RWPE2 (cell line): ENCODE data around the gene SH3PXD2A.

Experiments
- ATAC-seq: fragments of 200-7000 bp; cut with Tn5 transposase; 3 replicates; pipeline ENCODE4 v1.9.1; 2021; ENCODE audit warnings: low read depth
- DNase-seq: peaks from one replicate; pipeline ENCODE4 v3.0.0-alpha.2; 2020; ENCODE audit warnings: low spot score
- H3K27ac ChIP-seq: fragments of 450-650 bp; 2 replicates; pipeline ENCODE4 v1.5.1; 2017; ENCODE audit warnings: mild to moderate bottlenecking; ENCODE audit not compliant: poor library complexity, severe bottlenecking
- H3K27me3 ChIP-seq: fragments of 250-450 bp; sonication (Bioruptor Pico); 2 replicates; pipeline ENCODE4 v1.5.1; 2021; ENCODE audit warnings: mild to moderate bottlenecking, moderate library complexity; ENCODE audit not compliant: insufficient read depth, poor library complexity, severe bottlenecking
- H3K36me3 ChIP-seq: fragments of 250-450 bp; sonication (Bioruptor Pico); 2 replicates; pipeline ENCODE4 v1.5.1; 2020; ENCODE audit warnings: low read depth, mild to moderate bottlenecking, moderate library complexity
- H3K4me1 ChIP-seq: fragments of 250-450 bp; sonication (Bioruptor Pico); 2 replicates; pipeline ENCODE4 v1.5.1; 2021; ENCODE audit warnings: mild to moderate bottlenecking, moderate library complexity; ENCODE audit not compliant: insufficient read depth, poor library complexity, severe bottlenecking
- H3K4me3 ChIP-seq: fragments of 250-450 bp; sonication (Bioruptor Pico); 2 replicates; pipeline ENCODE4 v1.5.1; 2021; ENCODE audit warnings: mild to moderate bottlenecking, moderate library complexity; ENCODE audit not compliant: severe bottlenecking
- H3K9me3 ChIP-seq: fragments of 250-450 bp; sonication (Bioruptor Pico); 2 replicates; pipeline ENCODE4 v1.5.1; 2021; ENCODE audit warnings: mild to moderate bottlenecking, moderate library complexity; ENCODE audit not compliant: severe bottlenecking
- TF ChIP-seq, protein P1 (sequence below): fragments of 450-650 bp; IDR thresholded peaks from one replicate; pipeline ENCODE4 v1.5.1; 2017; ENCODE audit warnings: mild to moderate bottlenecking, moderate library complexity; ENCODE audit not compliant: poor library complexity, severe bottlenecking

The SH3PXD2A gene

DNA sequence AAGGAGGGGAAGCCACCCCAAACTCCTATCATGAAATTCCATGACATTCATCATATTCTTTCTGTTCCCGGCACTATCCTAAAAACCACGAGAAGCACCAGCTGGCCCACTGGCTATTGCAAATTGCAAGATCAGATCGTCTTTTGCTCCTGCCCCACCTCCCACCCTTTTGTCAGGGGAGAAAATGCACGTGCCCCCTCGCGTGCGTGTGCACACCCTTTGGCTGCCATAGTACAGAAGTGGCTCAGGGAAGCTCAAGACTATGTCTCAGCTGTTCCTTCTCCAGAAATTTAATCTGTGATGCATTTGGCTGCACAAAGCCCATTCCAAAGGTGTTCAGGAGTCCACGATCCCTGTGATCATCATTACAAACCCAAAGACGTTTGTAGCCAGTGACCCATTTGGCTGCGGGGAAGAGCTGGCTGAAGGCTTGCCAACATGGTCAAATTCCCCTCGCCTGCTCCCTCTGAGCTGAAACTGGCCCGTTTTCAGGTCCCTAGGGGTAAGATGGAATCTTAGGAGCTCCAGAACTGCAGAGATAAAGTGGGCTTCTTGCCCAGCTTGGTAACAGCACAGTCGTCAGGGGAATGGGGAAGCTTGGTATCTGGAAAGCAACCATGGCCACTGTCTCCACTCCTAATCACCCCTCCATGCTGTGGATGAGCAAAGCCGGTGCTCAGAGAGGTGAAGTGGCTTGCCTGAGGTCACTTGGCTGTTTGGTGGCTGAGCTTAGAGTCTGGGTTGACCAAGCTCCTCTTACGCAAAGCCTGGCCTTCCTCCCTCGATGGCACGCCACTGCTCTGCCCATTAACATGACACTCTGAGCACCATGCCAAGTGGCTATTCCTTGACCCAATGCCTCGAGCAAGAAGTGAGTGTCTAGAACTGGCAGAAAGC, 206.5 kb downstream of the SH3PXD2A start:
- TF ChIP-seq, protein P1, sequence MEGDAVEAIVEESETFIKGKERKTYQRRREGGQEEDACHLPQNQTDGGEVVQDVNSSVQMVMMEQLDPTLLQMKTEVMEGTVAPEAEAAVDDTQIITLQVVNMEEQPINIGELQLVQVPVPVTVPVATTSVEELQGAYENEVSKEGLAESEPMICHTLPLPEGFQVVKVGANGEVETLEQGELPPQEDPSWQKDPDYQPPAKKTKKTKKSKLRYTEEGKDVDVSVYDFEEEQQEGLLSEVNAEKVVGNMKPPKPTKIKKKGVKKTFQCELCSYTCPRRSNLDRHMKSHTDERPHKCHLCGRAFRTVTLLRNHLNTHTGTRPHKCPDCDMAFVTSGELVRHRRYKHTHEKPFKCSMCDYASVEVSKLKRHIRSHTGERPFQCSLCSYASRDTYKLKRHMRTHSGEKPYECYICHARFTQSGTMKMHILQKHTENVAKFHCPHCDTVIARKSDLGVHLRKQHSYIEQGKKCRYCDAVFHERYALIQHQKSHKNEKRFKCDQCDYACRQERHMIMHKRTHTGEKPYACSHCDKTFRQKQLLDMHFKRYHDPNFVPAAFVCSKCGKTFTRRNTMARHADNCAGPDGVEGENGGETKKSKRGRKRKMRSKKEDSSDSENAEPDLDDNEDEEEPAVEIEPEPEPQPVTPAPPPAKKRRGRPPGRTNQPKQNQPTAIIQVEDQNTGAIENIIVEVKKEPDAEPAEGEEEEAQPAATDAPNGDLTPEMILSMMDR, result no peak
- Histone ChIP-seq H3K27me3 (no peaks in the 10 kb centered on the region), H3K4me1 (peaks cover 19% of the 10 kb centered on the region), H3K27ac (no peak overlapping the region), H3K9me3 (no peaks in the 10 kb centered on the region), H3K36me3 (peaks cover 6% of the 10 kb centered on the region; the same call in 1 of the 2 replicates), H3K4me3 (no peak overlapping the region)
- ATAC-seq (no peak), DNase-seq (no peak)

DNA sequence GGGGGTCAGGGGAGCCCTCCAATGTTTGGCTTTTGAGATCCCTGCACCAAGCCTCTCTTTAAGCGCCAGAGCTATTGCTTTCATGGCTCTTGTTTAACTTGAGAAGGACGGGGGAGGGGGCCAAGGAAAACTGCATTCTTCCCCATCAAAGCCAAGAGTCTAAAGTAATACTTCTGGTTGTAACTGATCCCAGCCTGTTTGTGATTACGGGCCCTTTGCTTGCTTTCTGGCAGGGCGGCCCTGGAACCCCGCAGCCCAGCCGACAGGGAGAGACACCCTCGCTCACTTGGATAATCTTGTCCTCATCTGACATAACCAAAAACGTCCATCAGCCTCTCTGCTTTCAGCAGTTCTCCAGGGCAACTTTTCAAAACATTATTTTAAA, 207.1 kb downstream of the SH3PXD2A start:
- Histone ChIP-seq H3K4me1 (peaks cover 18% of the 10 kb centered on the region), H3K9me3 (no peaks in the 10 kb centered on the region), H3K36me3 (peaks cover 7% of the 10 kb centered on the region), H3K4me3 (no peak overlapping the region), H3K27me3 (no peaks in the 10 kb centered on the region), H3K27ac (no peak overlapping the region)
- TF ChIP-seq, protein P1, result no peak
- ATAC-seq (no peak), DNase-seq (no peak)

DNA sequence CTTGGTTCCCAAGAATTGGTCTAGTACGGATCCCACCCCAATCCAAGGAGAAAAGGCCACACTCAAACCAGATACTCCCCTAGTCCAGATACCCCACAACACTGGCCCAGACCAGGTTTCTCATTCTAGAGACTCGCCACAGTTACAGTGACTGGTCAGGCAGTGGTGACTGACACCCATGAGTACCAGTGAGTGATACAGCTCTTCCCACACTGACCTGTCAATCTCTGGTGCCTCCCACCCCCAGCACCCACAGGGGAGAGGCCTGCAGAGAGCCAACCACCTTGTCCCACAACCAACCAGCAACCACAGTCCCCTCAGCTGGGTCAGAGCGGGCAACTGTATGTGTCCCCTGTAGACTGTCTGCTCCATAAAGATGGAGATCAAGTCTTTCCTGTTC, 209.1 kb downstream of the SH3PXD2A start:
- Histone ChIP-seq H3K4me1 (peaks cover 21% of the 10 kb centered on the region), H3K4me3 (no peak overlapping the region), H3K27me3 (no peaks in the 10 kb centered on the region), H3K36me3 (peaks cover 16% of the 10 kb centered on the region), H3K9me3 (no peaks in the 10 kb centered on the region), H3K27ac (peak overlapping the region; percentile 62)
- ATAC-seq (no peak), DNase-seq (no peak)
- TF ChIP-seq, protein P1, result no peak

DNA sequence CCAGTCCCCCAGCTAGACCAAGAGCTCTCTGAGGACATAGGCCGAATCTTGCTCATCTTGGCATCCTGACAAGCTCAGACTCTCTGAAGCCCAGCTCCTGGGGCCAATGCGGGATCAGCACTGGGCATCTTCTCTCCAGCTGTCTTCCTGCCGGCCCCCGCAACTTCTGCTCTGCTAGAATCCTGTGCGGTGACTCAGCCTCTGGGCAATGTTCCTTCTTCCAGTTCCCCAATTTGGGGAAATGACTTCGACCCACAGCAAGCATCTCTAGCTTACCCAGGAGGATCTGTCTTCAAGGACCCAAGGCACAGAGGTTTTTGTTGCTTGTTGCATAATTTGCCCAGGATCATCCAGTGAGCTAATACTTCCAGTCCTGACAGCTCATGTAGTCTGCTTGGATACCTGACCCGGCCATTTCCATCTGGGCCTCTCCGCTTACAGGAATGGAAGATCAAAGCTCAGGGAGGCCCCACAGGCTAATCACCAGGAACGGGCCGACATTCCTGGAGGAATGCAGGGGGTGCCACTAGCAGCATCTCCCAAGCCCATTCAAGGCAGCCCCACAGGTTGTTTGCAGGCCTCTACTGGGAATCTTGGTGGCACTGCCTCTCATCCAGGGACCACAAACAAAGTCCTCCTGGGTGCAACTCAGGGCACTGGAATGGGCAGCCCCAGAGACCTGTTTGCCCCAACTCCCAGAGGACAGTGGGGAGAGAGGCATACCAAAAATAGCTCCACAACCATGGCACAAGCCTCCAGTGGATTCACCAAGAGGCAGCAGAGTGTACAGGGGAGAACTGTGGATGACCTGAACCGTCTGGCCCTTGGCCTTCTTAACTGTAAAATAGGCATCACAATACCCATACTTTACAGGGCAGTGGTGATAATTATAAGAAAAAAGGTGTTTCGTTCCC, 210.0 kb downstream of the SH3PXD2A start:
- TF ChIP-seq, protein P1, result no peak
- DNase-seq, result no peak
- peaks cover 21% of the 10 kb centered on the region for H3K4me1 ChIP-seq
- H3K4me3 ChIP-seq, result no peak overlapping the region
- H3K9me3 ChIP-seq, result no peaks in the 10 kb centered on the region
- H3K27me3 ChIP-seq, result no peaks in the 10 kb centered on the region
- ATAC-seq, result peak; percentile 66
- H3K36me3 ChIP-seq, result peaks cover 13% of the 10 kb centered on the region
- peak overlapping the region; percentile 62 for H3K27ac ChIP-seq
